ENCODE data around the gene HGF.

Gene HGF

DNA sequence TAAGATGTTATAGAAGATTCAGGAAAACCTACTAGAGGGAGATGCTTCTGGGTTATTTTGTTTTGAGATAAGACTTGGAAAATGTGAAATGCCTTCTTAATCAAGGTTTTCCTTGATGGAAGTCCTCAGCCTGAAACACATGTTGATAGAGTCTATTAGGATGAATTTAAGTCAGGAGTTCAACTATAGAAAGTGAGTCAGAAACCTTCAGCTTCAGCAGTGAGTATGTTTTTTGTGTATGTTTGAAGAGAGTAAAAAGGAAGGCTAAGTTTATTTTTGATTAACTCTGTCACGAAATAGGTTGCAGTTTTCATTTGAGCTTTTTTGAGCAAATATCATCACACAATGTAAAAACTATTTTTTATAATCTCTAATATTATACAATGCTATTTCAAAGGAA is 114.6 kb downstream of the HGF start:
- no peak overlapping the region for H3K27ac ChIP-seq
- no peak for TF ChIP-seq Cebpa-rat (IDR thresholded peaks at IDR 0.05)
- H3K9me3 ChIP-seq = peaks cover 20% of the 10 kb centered on the region; the same call in 1 of the 2 replicates
- H3K4me1 ChIP-seq = no peaks in the 10 kb centered on the region
- no peaks in the 10 kb centered on the region for H3K27me3 ChIP-seq
- no peak overlapping the region for H3K9ac ChIP-seq
- no peak overlapping the region for H3K4me3 ChIP-seq
- no peaks in the 10 kb centered on the region for H3K36me3 ChIP-seq
- H4K20me1 ChIP-seq = no peaks in the 10 kb centered on the region
- no peak overlapping the region for H3K4me2 ChIP-seq

DNA sequence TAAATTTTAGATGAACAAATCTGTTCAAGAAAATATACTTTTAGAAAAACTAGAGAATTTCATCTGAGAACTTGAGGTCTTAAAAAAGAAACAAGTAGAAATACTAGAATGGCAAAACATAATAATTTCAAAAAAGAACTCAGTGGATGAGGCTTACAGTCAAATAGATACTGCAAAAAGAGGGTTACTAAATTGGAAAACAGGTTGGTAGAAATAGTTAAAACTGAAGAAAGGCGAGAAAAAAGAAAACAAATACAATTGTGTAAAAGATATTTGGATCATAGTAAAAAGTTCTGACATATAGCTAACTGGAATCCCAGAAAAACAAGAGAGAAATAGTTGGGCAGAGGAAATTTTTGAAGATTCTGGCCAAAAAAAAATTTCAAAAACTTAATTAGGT is 117.6 kb downstream of the HGF start:
- Histone ChIP-seq H3K4me2 (no peak overlapping the region), H3K4me1 (no peaks in the 10 kb centered on the region), H3K36me3 (no peaks in the 10 kb centered on the region), H3K4me3 (no peak overlapping the region), H4K20me1 (no peaks in the 10 kb centered on the region), H3K27me3 (no peaks in the 10 kb centered on the region), H3K9ac (no peak overlapping the region), H3K9me3 (peaks cover 20% of the 10 kb centered on the region; the same call in 1 of the 2 replicates), H3K27ac (no peak overlapping the region)
- no peak for TF ChIP-seq Cebpa-rat (IDR thresholded peaks at IDR 0.05)
